BJ (cell line): ENCODE results near the gene ZNF76. TPM values are rescaled to one million over a fixed set of nuclear protein-coding genes. Genes with fewer than 3 reads are reported as not detected.

ENCODE experiments used
- CTCF ChIA-PET: fragments of 350-600 bp; formaldehyde crosslinking; extraction: SDS; loops from one replicate; lab custom pipeline; 2021; ENCODE audit warnings: antibody characterized with exemption, inconsistent platforms; lab: Yijun Ruan, JAX
- POLR2A ChIA-PET: fragments of 300-600 bp; sonication (Branson Sonifier 250); formaldehyde crosslinking; extraction: SDS; loops from one replicate; lab custom pipeline; 2021; ENCODE audit warnings: antibody characterized with exemption; lab: Charles Lee
- DNase-seq: peaks from one replicate; pipeline ENCODE4 v3.0.0-alpha.2; 2011; ENCODE audit warnings: low read depth
- H3K27me3 ChIP-seq: 2 replicates; pipeline ENCODE4 v1.6.0; 2011; ENCODE audit warnings: low read length; ENCODE audit not compliant: control insufficient read depth, insufficient read depth
- H3K36me3 ChIP-seq: 2 replicates; pipeline ENCODE4 v1.5.1; 2011; ENCODE audit warnings: low read length; ENCODE audit not compliant: control insufficient read depth, insufficient read depth
- H3K4me3 ChIP-seq: 2 replicates; pipeline ENCODE4 v1.5.1; 2011; ENCODE audit warnings: low read depth, mild to moderate bottlenecking, control low read depth, low read length
- polyA plus RNA-seq: library from polyadenylated mRNA; depleted of rRNA; stranded (reverse); fragments of >200 nt; gene quantifications from 2 replicates; pipeline ENCODE4 v1.2.3, GENCODE V29; 2011
- TF ChIP-seq, protein P1 (sequence below): IDR thresholded peaks from 2 replicates; pipeline ENCODE4 v1.5.1; 2011; ENCODE audit warnings: low read depth, mild to moderate bottlenecking, control low read depth, inconsistent platforms, low read length, moderate library complexity; ENCODE audit not compliant: insufficient read depth

ZNF76 gene
- polyA plus RNA-seq, 1 experiment: 23.3 TPM

DNA sequence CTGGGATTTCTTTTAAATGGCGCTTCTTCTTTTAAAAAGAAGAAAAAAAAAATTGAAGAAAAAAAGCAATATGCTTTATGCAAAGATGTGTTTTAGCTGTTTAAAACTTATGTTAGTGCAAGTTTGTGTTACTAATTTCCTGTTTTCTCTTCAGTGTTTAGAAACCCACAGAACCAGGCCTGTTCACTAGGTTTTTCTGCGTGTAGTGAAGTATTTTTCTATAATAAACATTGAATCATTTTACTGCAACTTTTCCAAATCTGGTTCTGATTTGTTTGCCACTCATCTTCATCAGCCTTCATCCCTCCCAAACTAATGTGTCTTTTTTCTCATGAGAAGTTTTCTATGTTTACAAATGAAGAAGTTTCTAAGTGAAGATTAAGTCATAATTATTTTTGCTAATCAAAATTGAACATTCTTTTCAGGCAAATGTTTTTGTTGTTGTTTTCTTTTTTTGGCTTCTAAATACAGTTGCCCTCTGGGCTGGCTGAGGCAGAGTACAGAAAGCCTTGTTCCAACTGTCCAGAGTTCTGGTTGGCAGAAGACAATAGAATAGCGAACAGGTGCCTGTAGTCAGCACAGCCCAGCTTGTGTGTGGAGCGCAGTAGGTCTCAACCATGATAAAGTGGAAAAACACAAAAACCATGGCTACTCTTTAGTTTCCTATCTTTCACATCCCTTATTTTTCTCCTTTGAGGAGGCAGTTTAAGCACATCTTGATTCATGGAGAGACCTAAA, 14.5 kb downstream of the ZNF76 start:
- TF ChIP-seq, protein P1, sequence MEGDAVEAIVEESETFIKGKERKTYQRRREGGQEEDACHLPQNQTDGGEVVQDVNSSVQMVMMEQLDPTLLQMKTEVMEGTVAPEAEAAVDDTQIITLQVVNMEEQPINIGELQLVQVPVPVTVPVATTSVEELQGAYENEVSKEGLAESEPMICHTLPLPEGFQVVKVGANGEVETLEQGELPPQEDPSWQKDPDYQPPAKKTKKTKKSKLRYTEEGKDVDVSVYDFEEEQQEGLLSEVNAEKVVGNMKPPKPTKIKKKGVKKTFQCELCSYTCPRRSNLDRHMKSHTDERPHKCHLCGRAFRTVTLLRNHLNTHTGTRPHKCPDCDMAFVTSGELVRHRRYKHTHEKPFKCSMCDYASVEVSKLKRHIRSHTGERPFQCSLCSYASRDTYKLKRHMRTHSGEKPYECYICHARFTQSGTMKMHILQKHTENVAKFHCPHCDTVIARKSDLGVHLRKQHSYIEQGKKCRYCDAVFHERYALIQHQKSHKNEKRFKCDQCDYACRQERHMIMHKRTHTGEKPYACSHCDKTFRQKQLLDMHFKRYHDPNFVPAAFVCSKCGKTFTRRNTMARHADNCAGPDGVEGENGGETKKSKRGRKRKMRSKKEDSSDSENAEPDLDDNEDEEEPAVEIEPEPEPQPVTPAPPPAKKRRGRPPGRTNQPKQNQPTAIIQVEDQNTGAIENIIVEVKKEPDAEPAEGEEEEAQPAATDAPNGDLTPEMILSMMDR: no peak
- no peak for DNase-seq
- CTCF ChIA-PET: interaction anchor here (0.5 to 1.2 kb wide), 2 partner anchors 14 to 86 kb away, joined by 3 to 4 read pairs; no protein-coding TSS in a partner anchor
- Histone ChIP-seq H3K27me3 (no peaks in the 10 kb centered on the region), H3K4me3 (no peak overlapping the region), H3K36me3 (no peaks in the 10 kb centered on the region)
- POLR2A ChIA-PET: no interaction called here

DNA sequence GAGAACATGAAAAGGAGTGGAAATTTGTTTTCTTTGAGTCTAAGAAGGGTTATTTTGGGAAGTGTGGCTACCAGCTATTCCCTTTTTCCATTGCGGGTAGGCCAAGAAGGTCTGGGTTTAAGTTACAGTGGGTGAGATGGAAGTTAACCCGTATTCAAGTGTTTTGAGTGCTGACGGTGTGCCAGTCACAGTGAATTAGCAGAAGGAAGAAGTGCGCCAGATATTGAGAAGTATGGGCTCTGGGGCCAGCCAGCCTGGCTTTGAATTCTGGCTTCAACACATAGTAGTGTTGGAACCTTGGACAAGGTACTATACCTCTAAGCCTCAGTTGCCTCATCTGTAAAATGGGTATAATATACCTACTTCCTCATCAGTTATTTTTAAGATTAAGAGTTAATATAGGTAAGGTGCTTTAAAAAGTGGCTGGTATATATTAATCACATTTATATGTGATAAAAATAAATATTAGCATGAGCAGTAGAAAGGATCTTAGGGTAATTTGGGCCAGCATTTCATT, 16.3 kb downstream of the ZNF76 start:
- Histone ChIP-seq H3K4me3 (no peak overlapping the region), H3K36me3 (no peaks in the 10 kb centered on the region), H3K27me3 (no peaks in the 10 kb centered on the region)
- POLR2A ChIA-PET: no interaction called here
- TF ChIP-seq, protein P1: no peak
- DNase-seq: no peak
- CTCF ChIA-PET: interaction anchor here (1.9 kb wide), 1 partner anchor 18 kb away, joined by 4 read pairs; no protein-coding TSS in a partner anchor

DNA sequence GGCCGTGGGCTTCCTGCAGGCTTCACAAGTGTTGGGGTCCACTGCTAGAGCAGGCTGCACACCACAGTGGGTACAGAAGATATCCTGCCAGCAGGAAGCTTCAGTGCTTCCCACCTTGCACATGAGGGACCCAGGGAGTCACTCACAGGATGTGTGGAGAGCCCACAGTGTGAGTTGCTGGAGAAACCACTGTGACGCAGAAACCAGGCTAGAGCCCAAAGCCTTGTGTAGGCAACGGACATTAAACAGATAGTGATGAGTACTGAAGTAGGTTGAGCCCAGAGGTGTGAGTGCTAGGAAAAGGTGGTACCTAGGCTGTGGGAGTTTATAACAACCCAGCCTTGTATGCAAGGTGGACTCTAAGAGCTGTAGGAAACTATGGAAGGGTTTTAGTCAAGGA, 19.2 kb downstream of the ZNF76 start:
- DNase-seq: no peak
- ChIA-PET CTCF (interaction anchor here (1.8 to 2.4 kb wide), 3 partner anchors 10 to 20 kb away, joined by 4 to 10 read pairs (median 7); partner anchors contain the start of gene ZNF76), POLR2A (no interaction called here)
- no peaks in the 10 kb centered on the region for H3K27me3 ChIP-seq
- H3K36me3 ChIP-seq: peaks cover 4% of the 10 kb centered on the region; the same call in 1 of the 2 replicates
- no peak overlapping the region for H3K4me3 ChIP-seq
- TF ChIP-seq, protein P1: no peak

DNA sequence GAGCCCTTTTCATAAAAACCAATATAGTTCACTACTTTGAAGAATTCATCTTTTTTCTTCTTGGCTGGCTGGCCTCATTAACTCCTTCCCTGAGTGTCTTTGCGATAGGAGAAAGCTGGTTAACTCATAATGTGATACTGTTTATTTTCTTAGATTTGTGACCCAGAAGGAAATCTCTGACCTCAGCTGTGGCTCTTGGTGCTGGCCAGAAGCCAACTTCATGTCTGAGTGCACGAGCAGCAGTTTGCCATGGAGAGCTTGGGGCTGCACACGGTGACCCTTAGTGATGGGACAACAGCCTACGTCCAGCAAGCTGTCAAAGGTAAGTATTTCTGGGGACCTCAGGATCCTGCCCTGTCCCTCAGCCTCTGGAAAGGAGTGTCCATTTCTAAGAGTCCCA, 21.4 kb downstream of the ZNF76 start:
- CTCF ChIA-PET: interaction anchor here (1.0 to 1.5 kb wide), 2 partner anchors 13 to 404 kb away, joined by 4 to 8 read pairs; no protein-coding TSS in a partner anchor
- Histone ChIP-seq H3K27me3 (no peaks in the 10 kb centered on the region), H3K36me3 (peaks cover 5% of the 10 kb centered on the region), H3K4me3 (no peak overlapping the region)
- POLR2A ChIA-PET: no interaction called here
- TF ChIP-seq, protein P1: no peak
- no peak for DNase-seq

DNA sequence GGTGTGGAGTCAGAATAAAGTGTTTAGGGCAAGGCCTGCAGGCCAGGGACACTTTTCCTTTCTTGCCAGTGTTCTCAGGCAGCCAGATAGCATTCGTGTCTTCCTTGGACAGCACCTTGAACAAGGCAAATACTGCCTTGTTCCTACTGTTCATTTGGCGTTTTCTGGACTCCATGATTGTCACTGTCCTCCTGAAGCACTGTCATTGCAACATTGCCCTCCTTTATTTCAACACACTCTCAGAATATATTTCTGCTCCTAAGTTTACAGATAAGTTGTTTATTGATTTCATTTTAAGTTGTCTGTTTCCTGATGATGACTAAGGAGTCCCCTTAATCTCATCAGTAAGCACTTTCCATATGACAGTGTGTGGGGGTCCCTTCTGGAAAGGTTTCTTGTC, 22.9 kb downstream of the ZNF76 start:
- Histone ChIP-seq H3K27me3 (no peaks in the 10 kb centered on the region), H3K4me3 (no peak overlapping the region), H3K36me3 (peaks cover 14% of the 10 kb centered on the region)
- ChIA-PET POLR2A (no interaction called here), CTCF (no interaction called here)
- TF ChIP-seq, protein P1: no peak
- DNase-seq: no peak
